Activated CD4-positive, alpha-beta T cell treated with anti-CD3 and anti-CD28 coated beads, Interleukin-2, amount 10 ng/mL, durations not matched to agents 24 days and 14 days (primary cell): Measurements from ENCODE around the gene DGCR2. TPM values are rescaled to one million over a fixed set of nuclear protein-coding genes. Genes with fewer than 3 reads are reported as not detected.
"Not testable (repeated sequence)": the region's sequence is repeated elsewhere in the genome, so short reads cannot be mapped to it uniquely, and the experiment has no call there.

Source experiments
- DNase-seq: peaks from one replicate; pipeline ENCODE4 v3.0.0; 2022
- H3K27ac Mint-ChIP-seq: one replicate; pipeline ENCODE4 v1.8.0; 2022; ENCODE audit warnings: mild to moderate bottlenecking, mixed read lengths
- H3K27me3 Mint-ChIP-seq: one replicate; pipeline ENCODE4 v1.8.0; 2022; ENCODE audit warnings: mixed read lengths
- H3K36me3 Mint-ChIP-seq: one replicate; pipeline ENCODE4 v1.8.0; 2022; ENCODE audit warnings: low read depth, mild to moderate bottlenecking, mixed read lengths
- H3K4me1 Mint-ChIP-seq: one replicate; pipeline ENCODE4 v1.8.0; 2021; ENCODE audit warnings: mixed read lengths
- H3K4me3 Mint-ChIP-seq: one replicate; pipeline ENCODE4 v1.8.0; 2022; ENCODE audit warnings: mild to moderate bottlenecking, moderate library complexity, mixed read lengths
- H3K9me3 Mint-ChIP-seq: one replicate; pipeline ENCODE4 v1.8.0; 2021; ENCODE audit warnings: mixed read lengths
- intact Hi-C: fragments of 100-400 bp; cut with micrococcal nuclease; formaldehyde crosslinking; loops from one replicate; pipeline ENCODE4 v1.15.1; 2023
- total RNA-seq: library from RNA; stranded (reverse); gene quantifications from 2 replicates; pipeline ENCODE4 v1.2.3, GENCODE V29; 2022

DGCR2 gene, protein sequence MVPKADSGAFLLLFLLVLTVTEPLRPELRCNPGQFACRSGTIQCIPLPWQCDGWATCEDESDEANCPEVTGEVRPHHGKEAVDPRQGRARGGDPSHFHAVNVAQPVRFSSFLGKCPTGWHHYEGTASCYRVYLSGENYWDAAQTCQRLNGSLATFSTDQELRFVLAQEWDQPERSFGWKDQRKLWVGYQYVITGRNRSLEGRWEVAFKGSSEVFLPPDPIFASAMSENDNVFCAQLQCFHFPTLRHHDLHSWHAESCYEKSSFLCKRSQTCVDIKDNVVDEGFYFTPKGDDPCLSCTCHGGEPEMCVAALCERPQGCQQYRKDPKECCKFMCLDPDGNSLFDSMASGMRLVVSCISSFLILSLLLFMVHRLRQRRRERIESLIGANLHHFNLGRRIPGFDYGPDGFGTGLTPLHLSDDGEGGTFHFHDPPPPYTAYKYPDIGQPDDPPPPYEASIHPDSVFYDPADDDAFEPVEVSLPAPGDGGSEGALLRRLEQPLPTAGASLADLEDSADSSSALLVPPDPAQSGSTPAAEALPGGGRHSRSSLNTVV
- 23.8 and 25.5 TPM in 2 replicates for total RNA-seq

DNA sequence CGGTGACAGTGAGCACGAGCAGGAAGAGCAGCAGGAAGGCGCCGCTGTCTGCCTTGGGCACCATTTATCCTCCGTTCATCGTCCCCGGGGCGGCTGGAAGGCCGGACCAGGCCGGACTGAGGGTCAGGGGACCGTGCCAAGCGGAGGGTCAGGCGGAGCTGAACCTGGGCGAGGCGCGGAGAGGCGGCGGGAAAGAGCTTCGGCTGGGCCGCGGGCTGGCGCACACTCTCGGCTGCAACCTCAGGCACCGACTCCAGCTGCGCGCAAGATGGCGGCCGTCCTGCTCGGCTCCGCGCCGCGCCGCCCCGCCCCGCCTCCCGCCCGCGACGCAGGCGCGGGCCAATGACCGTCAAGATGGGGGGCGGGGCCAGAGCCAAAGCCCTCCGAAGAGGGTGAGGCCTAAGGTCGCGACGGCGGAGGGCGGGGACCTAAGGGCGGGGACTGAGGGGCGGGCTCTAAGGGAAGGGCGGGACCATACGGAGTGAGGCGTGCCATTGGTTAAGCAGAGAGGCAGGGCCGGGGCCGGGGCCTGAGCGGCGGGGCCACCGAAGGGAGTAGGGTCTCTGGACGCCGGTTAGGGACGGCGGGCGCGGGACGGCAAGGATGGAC, at the start of gene DGCR2:
DGCR2 (minus strand) TSS at position 270 of the 609 bp plus-strand sequence; CDS start at position 64, 206 bp downstream.
- Mint-ChIP-seq H3K36me3 (peaks cover 2% of the 10 kb centered on the region), H3K4me3 (peak within 1 kb of the TSS; percentile 91), H3K9me3 (no peaks in the 10 kb centered on the region), H3K4me1 (peaks cover 39% of the 10 kb centered on the region), H3K27ac (peak within 1 kb of the TSS; percentile 65), H3K27me3 (no peaks in the 10 kb centered on the region)
- peak; percentile 98 for DNase-seq
- intact Hi-C loops: loop anchor here (1.0 to 5.0 kb wide), 6 partner anchors 13 to 357 kb away; partner anchors contain the start of genes C22orf39, CDC45, CLTCL1 and ESS2

DNA sequence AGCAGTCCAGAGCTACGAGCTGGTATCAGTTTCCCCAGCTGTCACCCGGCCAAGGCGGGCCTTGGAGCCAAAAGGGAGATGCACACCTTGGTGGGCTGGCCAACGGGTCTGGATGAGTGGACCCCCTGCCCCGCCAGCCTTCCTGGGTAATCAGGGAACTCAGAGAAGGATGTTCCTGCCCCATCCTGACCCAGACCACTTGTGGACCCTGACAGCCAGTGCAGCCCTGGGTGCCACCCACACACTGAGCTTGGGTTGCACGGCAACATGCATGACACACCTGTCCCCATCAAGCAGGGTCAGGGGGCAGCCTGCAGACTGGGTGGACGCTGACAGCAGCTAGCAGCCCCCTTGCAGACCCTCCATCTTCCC, 47.7 kb upstream of the DGCR2 start:
- H3K27me3 Mint-ChIP-seq: peaks cover 38% of the 10 kb centered on the region
- no peak for DNase-seq
- no peaks in the 10 kb centered on the region for H3K9me3 Mint-ChIP-seq
- peak overlapping the region; percentile 93 for H3K4me3 Mint-ChIP-seq
- peaks cover 28% of the 10 kb centered on the region for H3K4me1 Mint-ChIP-seq
- no peak overlapping the region for H3K27ac Mint-ChIP-seq
- peaks cover 13% of the 10 kb centered on the region for H3K36me3 Mint-ChIP-seq
- intact Hi-C loops: no loop called here

DNA sequence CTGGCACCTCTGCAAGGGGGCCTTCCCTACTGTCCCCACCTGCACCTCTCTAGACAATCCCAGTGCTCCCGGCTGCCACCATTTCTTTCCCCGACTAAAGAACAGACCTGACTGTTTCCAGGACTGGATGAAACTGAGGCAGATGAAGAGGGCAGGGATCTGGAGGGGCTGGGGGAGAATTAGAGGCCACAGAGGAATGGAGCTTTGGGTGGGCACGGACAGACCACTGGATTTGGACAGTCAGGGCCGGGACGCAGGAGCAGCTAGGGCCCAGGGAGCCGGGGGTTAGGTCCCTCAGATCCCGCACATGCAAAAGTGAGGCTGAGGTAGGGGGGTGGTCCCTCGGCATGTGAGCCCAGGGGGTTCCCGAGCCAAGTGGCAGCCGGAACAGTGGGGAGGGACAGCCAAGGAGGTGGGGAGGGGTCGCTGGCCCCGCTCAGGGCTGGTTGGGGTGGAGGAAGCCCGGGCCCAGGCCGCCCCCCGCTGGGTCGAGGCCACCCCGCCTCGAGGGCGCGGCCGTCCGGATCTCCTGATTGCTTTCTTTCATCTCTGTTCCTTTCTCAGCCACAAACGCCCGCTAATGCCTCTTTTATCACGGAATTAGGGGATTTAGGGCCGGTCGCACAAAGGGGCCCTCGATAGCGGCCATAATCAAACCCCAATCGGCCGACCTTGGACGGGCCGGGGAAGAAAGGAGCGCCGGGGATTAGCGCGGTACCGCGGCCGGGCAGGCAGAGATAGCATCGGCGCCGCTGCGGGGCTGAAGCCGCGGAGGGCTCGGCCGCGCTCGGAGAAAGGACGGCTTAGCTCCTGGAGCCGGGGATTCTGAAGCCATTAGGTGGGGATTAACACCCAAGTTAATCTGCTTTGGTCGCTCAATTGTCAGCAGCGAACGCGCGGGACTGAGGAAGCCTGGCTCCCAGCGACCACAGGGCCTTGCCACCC, 47.1 kb upstream of the DGCR2 start:
- Mint-ChIP-seq H3K36me3 (peaks cover 13% of the 10 kb centered on the region), H3K9me3 (no peaks in the 10 kb centered on the region), H3K27me3 (peaks cover 39% of the 10 kb centered on the region), H3K4me1 (peaks cover 28% of the 10 kb centered on the region), H3K4me3 (peak overlapping the region; percentile 62), H3K27ac (peak overlapping the region; percentile 27)
- peak; percentile 66 for DNase-seq
- intact Hi-C loops: no loop called here

DNA sequence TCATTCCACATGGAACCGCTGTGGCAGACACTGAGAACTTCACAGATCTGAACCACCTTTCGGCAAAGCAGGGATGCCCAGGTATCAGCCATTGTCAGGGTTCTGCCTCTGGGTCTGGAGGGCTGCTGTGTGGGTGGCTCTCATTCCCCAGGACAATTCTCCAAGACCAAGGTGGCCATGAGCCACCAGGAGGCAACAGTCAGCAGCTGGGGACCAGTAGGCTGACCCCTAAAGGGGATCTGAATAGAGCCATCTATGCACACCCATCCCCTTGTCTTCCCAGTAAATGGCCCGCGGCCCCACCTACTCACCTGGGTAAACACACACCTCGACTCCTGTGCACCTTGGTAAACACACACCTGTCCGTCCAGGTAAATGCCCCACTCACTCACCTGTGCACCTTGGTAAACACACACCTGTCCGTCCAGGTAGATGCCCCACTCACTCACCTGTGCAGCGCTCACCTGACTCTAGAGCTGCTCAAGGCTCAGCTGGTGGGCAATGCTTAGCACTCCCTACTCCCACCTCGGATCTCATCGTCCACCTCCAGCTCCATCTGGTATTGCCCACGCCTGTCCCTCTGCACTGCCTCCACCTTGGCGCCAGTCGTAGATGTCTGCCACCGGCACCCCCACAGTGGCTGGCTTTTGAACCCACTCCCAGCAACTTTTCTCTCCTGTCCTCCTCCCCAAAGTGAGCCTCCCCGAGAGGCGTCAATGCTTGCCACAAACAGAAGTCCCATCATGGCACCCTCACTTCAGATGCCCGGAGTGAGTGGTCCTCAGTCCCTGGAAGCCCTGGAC, 46.1 kb upstream of the DGCR2 start:
- H3K27me3 Mint-ChIP-seq: peaks cover 39% of the 10 kb centered on the region
- H3K4me1 Mint-ChIP-seq: peaks cover 23% of the 10 kb centered on the region
- H3K4me3 Mint-ChIP-seq: no peak overlapping the region

DNA sequence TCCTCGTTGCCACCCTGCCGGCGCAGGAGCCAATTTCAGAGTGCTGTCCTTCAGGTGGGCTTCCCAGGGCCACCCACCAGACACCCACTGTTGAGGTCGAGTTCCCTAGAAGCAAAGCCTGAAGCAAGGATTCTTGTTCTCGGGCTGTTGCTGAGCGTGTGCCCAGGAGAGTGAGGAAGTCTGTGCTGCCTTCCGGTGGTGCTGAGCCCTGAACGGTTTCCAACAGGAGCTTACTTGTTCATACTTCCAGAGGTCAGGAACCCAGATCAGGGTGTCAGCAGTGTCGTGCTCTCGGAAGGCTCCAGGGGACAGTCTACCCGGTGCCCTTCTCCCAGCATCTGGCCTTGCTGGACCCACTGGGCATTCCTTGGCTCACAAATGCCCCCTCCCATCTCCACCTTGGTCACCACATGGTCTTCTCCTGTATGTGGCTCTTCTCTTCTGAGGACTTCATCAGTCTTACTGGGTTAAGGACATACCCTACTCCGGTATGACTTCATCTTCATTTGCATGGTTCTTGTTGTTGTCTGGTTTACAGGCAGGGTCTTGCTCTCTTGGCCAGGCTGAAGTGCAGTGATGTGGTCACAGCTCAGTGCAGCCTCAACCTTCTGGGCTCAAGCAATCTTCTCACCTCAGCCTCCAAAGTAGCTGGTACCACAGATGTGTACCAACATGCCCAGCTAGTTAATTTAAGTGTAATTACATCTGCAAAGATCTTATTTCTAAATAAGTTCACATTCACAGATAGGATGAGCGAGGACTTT, 45.1 kb upstream of the DGCR2 start:
- H3K27ac Mint-ChIP-seq: no peak overlapping the region

More for the DNA sequence above, 46.1 kb upstream of the DGCR2 start:
- no peaks in the 10 kb centered on the region for H3K9me3 Mint-ChIP-seq
- DNase-seq: no peak
- H3K36me3 Mint-ChIP-seq: peaks cover 9% of the 10 kb centered on the region
- intact Hi-C loops: no loop called here
- no peak overlapping the region for H3K27ac Mint-ChIP-seq

DNA sequence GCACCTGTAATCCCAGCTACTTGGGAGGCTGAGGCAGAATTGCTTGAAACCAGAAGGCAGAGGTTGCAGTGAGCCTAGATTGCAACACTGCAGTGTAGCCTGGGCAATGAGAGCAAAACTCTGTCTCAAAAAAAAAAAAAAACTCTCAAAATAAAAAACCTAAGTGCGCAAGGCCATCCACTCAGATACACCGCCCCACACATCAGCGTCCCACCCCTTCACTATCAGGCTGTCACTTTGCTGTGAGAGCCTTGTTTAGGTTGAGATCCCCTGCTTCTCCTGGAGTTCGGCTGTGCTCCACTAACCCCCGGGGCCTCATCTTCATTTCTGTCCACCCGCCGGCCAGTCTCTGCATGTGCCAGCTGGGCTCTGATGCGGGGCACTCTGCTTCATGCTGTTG, 44.2 kb upstream of the DGCR2 start:
- Mint-ChIP-seq H3K36me3 (peaks cover 4% of the 10 kb centered on the region), H3K9me3 (no peaks in the 10 kb centered on the region), H3K27me3 (peaks cover 41% of the 10 kb centered on the region), H3K27ac (no peak overlapping the region), H3K4me1 (peaks cover 12% of the 10 kb centered on the region), H3K4me3 (no peak overlapping the region)
- no peak for DNase-seq
- intact Hi-C loops: no loop called here

More for the DNA sequence above, 45.1 kb upstream of the DGCR2 start:
- no peak for DNase-seq
- intact Hi-C loops: no loop called here
- Mint-ChIP-seq H3K36me3 (peaks cover 6% of the 10 kb centered on the region), H3K27me3 (peaks cover 41% of the 10 kb centered on the region), H3K4me3 (no peak overlapping the region), H3K9me3 (no peaks in the 10 kb centered on the region), H3K4me1 (peaks cover 15% of the 10 kb centered on the region)

DNA sequence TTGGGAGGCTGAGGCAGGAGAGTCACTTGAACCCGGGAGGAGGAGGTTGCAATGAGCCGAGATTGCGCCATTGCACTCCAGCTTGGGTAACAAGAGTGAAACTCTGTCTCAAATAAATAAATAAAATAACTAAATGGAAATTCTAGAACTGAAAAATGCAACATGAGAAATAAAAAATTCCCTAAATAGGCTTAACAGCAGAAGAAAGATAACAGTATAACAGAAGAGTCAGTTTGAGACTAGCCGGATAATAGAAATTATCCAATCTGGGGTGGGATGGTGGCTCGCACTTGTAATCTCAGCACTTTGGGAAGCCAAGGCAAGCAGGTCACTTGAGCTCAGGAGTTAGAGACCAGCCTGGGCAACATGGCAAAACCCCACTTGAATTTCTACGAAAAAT, 42.2 kb upstream of the DGCR2 start:
- no peaks in the 10 kb centered on the region for H3K36me3 Mint-ChIP-seq
- intact Hi-C loops: no loop called here
- no peak overlapping the region for H3K4me3 Mint-ChIP-seq
- H3K27me3 Mint-ChIP-seq: peaks cover 29% of the 10 kb centered on the region
- DNase-seq: no peak
- peaks cover 3% of the 10 kb centered on the region for H3K4me1 Mint-ChIP-seq
- H3K27ac Mint-ChIP-seq: no peak overlapping the region
- H3K9me3 Mint-ChIP-seq: no peaks in the 10 kb centered on the region

DNA sequence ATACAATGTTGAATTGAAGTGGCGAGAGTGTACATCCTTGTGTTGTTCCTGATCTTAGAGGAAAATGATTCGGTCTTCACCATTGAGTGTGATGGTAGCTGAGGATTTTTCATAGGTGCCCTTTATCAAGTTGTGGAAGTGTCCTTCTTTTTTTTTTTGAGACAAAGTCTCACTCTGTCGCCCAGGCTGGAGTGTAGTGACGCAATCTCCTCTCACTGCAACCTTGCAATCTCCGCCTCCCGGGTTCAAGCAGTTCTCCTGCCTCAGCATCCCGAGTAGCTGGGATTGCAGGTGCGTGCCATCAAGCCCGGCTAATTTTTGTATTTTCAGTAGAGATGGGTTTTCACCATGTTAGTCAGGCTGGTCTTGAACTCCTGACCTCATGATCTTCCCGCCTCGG, 36.4 kb upstream of the DGCR2 start:
- intact Hi-C loops, DNase-seq, H3K36me3 Mint-ChIP-seq, H3K4me1 Mint-ChIP-seq, H3K27ac Mint-ChIP-seq, H3K4me3 Mint-ChIP-seq, H3K9me3 Mint-ChIP-seq: not testable (repeated sequence)
- H3K27me3 Mint-ChIP-seq: peaks cover 10% of the 10 kb centered on the region

DNA sequence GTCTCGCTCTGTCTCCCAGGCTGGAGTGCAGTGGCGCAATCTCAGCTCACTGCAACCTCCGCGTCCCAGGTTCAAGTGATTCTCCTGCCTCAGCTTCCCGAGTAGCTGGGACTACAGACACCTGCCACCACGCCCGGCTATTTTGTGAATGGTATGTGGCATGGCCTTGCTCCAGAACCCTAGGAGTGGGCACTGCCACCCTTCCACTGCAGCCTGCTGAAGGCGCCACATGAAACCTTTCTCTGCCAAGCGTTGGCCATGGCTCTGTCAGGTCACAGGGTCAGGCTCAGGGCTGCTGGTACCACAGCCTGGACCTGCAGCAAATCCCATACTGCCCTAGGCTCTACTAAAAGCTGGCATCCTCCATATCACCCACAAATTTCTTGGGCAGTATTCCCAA, 33.9 kb upstream of the DGCR2 start:
- intact Hi-C loops, DNase-seq, H3K4me3 Mint-ChIP-seq, H3K36me3 Mint-ChIP-seq, H3K4me1 Mint-ChIP-seq, H3K27ac Mint-ChIP-seq, H3K9me3 Mint-ChIP-seq: not testable (repeated sequence)
- H3K27me3 Mint-ChIP-seq: peaks cover 28% of the 10 kb centered on the region

DNA sequence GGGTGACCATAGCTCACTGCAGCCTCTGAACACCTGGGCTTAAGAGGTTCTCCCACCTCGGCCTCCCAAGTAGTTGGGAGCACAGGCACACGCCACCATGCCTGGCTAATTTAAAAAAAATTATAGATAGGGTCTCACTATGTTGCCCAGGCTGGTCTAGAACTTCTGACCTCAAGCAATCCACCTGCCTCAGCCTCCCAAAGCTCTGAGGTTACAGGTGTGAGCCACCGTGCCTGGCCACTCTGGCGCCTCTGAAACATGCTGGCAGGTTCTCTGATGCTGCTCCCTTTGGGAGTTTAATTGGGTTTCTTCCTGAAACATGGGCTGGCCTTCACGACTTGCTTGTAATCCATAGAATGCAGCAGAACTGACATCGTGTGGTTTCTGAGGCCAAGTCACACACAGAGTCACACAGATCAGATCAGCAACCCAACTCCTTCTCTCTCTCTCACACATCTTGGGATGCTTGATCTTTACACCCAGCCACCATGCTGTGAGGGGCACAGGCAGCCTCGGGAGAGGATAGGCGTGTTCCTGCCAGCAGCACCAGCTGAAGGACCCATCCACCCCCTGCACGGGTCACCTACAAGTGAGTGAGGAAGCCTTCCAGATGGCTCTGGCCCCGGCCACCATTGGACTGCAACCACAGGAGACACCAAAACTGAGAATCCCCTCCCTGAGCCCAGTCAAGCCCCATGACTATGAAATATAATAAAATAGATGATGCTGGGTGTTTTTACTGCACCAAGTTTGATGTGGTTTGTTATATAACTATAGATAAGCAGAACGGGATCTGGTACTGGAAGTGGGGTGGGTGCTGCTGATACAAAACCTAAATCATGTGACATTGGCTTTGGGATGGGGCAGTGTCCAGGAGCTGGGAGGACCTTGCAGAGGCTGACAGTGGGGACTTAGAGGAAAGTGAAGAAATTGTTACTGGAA, 31.0 kb upstream of the DGCR2 start:
- peaks cover 3% of the 10 kb centered on the region for H3K4me1 Mint-ChIP-seq
- H3K4me3 Mint-ChIP-seq: no peak overlapping the region
- H3K36me3 Mint-ChIP-seq: peaks cover 4% of the 10 kb centered on the region
- no peaks in the 10 kb centered on the region for H3K9me3 Mint-ChIP-seq
- peaks cover 39% of the 10 kb centered on the region for H3K27me3 Mint-ChIP-seq
- DNase-seq: no peak
- H3K27ac Mint-ChIP-seq: no peak overlapping the region
- intact Hi-C loops: no loop called here

DNA sequence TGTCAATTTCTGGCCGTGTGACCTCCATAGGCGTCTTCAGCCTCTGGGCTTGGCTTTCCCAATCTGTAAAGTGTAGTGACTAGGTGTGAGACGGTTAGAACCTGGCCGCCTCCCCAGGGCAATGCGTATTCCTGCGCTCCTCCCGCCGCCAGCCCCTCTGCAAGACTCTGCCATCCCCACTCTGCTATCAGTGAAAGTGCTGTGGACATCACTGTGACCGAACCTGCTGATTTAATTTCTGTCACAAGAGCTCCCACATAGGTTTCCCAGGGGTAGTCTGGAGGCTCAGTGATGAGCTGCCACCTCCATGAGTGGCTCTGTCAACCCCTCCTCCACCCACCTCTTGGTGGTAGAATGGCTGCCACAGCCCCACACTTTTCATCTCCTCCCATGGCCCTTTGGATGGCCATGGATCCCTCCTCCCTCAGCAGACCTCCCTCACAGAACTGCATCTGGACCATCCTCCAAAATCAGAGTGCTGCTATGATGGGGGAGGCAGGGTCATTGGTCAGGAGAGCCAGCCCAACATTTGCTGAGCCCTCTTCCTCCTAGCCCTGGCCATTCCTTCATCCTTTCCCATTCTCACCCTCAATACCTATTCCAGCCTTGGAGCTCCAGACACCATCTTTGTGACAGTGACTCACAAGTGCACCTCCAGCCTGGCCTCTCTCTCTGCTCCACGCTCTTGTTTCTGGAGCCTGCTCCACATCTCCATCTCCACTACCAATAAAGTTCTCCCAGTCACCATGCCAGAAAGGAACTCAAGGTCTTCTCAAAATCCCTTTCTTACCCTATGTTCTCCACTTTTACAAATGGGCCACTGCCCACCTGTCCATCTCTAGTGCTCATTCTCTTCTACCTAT, 29.3 kb upstream of the DGCR2 start:
- intact Hi-C loops: no loop called here
- H3K36me3 Mint-ChIP-seq: peaks cover 4% of the 10 kb centered on the region
- no peak overlapping the region for H3K27ac Mint-ChIP-seq
- peaks cover 3% of the 10 kb centered on the region for H3K4me1 Mint-ChIP-seq
- H3K9me3 Mint-ChIP-seq: no peaks in the 10 kb centered on the region
- peak overlapping the region; percentile 81 for H3K4me3 Mint-ChIP-seq
- peaks cover 56% of the 10 kb centered on the region for H3K27me3 Mint-ChIP-seq
- DNase-seq: no peak
